ENCODE data around the gene PINLYP.

Gene PINLYP

GRCh38 chr19:43619262-43620060 is 43.9 kb downstream of the PINLYP start, which contains the start of gene ZNF428:
Gene ZNF428 (minus strand): TSS chr19:43619629. CDS start chr19:43614304, 5,325 bp downstream.
- Histone ChIP-seq H3K36me3 (ENCODE audit: control insufficient read depth, insufficient read depth, low read length) (no peaks in the 10 kb centered on the region), H3K9me3 (ENCODE audit: control insufficient read depth, low read length) (no peaks in the 10 kb centered on the region), H3K4me3 (ENCODE audit: low read length) (peak within 1 kb of the TSS; percentile 56), H3K9ac (ENCODE audit: low read length) (peak within 1 kb of the TSS; percentile 72), H3K27me3 (ENCODE audit: control insufficient read depth, insufficient read depth, low read length) (no peaks in the 10 kb centered on the region), H3K4me1 (ENCODE audit: control insufficient read depth, insufficient read depth, low read length) (peaks cover 13% of the 10 kb centered on the region)

- Histone ChIP-seq H3K27me3 (ENCODE audit: control insufficient read depth, insufficient read depth, low read length) (no peaks in the 10 kb centered on the region), H3K36me3 (ENCODE audit: control insufficient read depth, insufficient read depth, low read length) (no peaks in the 10 kb centered on the region), H3K9ac (ENCODE audit: low read length) (peak overlapping the region; percentile 72), H3K9me3 (ENCODE audit: control insufficient read depth, low read length) (no peaks in the 10 kb centered on the region), H3K4me1 (ENCODE audit: control insufficient read depth, insufficient read depth, low read length) (peaks cover 13% of the 10 kb centered on the region), H3K4me3 (ENCODE audit: low read length) (peak overlapping the region; percentile 56)
Measured at GRCh38 chr19:43620061-43621001, 44.7 kb downstream of the PINLYP start.

- no peaks in the 10 kb centered on the region for H3K9me3 ChIP-seq (ENCODE audit: control insufficient read depth, low read length)
- H3K27me3 ChIP-seq (ENCODE audit: control insufficient read depth, insufficient read depth, low read length): no peaks in the 10 kb centered on the region
- peaks cover 13% of the 10 kb centered on the region for H3K4me1 ChIP-seq (ENCODE audit: control insufficient read depth, insufficient read depth, low read length)
- no peaks in the 10 kb centered on the region for H3K36me3 ChIP-seq (ENCODE audit: control insufficient read depth, insufficient read depth, low read length)
- H3K9ac ChIP-seq (ENCODE audit: low read length): no peak overlapping the region
- no peak overlapping the region for H3K4me3 ChIP-seq (ENCODE audit: low read length)
Measured at GRCh38 chr19:43622070-43622469, 46.5 kb downstream of the PINLYP start.

GRCh38 chr19:43622956-43623355 is 47.4 kb downstream of the PINLYP start:
- H3K9me3 ChIP-seq (ENCODE audit: control insufficient read depth, low read length): no peaks in the 10 kb centered on the region
- H3K9ac ChIP-seq (ENCODE audit: low read length): no peak overlapping the region
- no peaks in the 10 kb centered on the region for H3K27me3 ChIP-seq (ENCODE audit: control insufficient read depth, insufficient read depth, low read length)
- H3K4me1 ChIP-seq (ENCODE audit: control insufficient read depth, insufficient read depth, low read length): peaks cover 13% of the 10 kb centered on the region
- no peak overlapping the region for H3K4me3 ChIP-seq (ENCODE audit: low read length)
- no peaks in the 10 kb centered on the region for H3K36me3 ChIP-seq (ENCODE audit: control insufficient read depth, insufficient read depth, low read length)

- no peaks in the 10 kb centered on the region for H3K27me3 ChIP-seq (ENCODE audit: control insufficient read depth, insufficient read depth, low read length)
- H3K9ac ChIP-seq (ENCODE audit: low read length): no peak overlapping the region
Measured at GRCh38 chr19:43623889-43624670, 48.5 kb downstream of the PINLYP start.

GRCh38 chr19:43624933-43625332 is 49.3 kb downstream of the PINLYP start:
- peaks cover 8% of the 10 kb centered on the region for H3K4me1 ChIP-seq (ENCODE audit: control insufficient read depth, insufficient read depth, low read length)
- H3K4me3 ChIP-seq (ENCODE audit: low read length): no peak overlapping the region
- no peaks in the 10 kb centered on the region for H3K36me3 ChIP-seq (ENCODE audit: control insufficient read depth, insufficient read depth, low read length)
- no peaks in the 10 kb centered on the region for H3K9me3 ChIP-seq (ENCODE audit: control insufficient read depth, low read length)
- H3K9ac ChIP-seq (ENCODE audit: low read length): no peak overlapping the region
- no peaks in the 10 kb centered on the region for H3K27me3 ChIP-seq (ENCODE audit: control insufficient read depth, insufficient read depth, low read length)

More at GRCh38 chr19:43623889-43624670, 48.5 kb downstream of the PINLYP start:
- Histone ChIP-seq H3K36me3 (ENCODE audit: control insufficient read depth, insufficient read depth, low read length) (no peaks in the 10 kb centered on the region), H3K9me3 (ENCODE audit: control insufficient read depth, low read length) (no peaks in the 10 kb centered on the region), H3K4me3 (ENCODE audit: low read length) (no peak overlapping the region), H3K4me1 (ENCODE audit: control insufficient read depth, insufficient read depth, low read length) (peaks cover 9% of the 10 kb centered on the region)

- no peaks in the 10 kb centered on the region for H3K36me3 ChIP-seq (ENCODE audit: control insufficient read depth, insufficient read depth, low read length)
- no peak overlapping the region for H3K4me3 ChIP-seq (ENCODE audit: low read length)
- H3K9me3 ChIP-seq (ENCODE audit: control insufficient read depth, low read length): no peaks in the 10 kb centered on the region
- no peaks in the 10 kb centered on the region for H3K4me1 ChIP-seq (ENCODE audit: control insufficient read depth, insufficient read depth, low read length)
- no peak overlapping the region for H3K9ac ChIP-seq (ENCODE audit: low read length)
- no peaks in the 10 kb centered on the region for H3K27me3 ChIP-seq (ENCODE audit: control insufficient read depth, insufficient read depth, low read length)
Measured at GRCh38 chr19:43625918-43626579, 50.4 kb downstream of the PINLYP start.

GRCh38 chr19:43626838-43627237 is 51.2 kb downstream of the PINLYP start:
- Histone ChIP-seq H3K4me1 (ENCODE audit: control insufficient read depth, insufficient read depth, low read length) (no peaks in the 10 kb centered on the region), H3K27me3 (ENCODE audit: control insufficient read depth, insufficient read depth, low read length) (no peaks in the 10 kb centered on the region), H3K4me3 (ENCODE audit: low read length) (no peak overlapping the region), H3K9me3 (ENCODE audit: control insufficient read depth, low read length) (no peaks in the 10 kb centered on the region), H3K9ac (ENCODE audit: low read length) (no peak overlapping the region), H3K36me3 (ENCODE audit: control insufficient read depth, insufficient read depth, low read length) (no peaks in the 10 kb centered on the region)

GRCh38 chr19:43628646-43629326 is 53.2 kb downstream of the PINLYP start:
- Histone ChIP-seq H3K9ac (ENCODE audit: low read length) (no peak overlapping the region), H3K9me3 (ENCODE audit: control insufficient read depth, low read length) (no peaks in the 10 kb centered on the region), H3K36me3 (ENCODE audit: control insufficient read depth, insufficient read depth, low read length) (no peaks in the 10 kb centered on the region), H3K4me3 (ENCODE audit: low read length) (no peak overlapping the region), H3K27me3 (ENCODE audit: control insufficient read depth, insufficient read depth, low read length) (peaks cover 3% of the 10 kb centered on the region), H3K4me1 (ENCODE audit: control insufficient read depth, insufficient read depth, low read length) (no peaks in the 10 kb centered on the region)

GRCh38 chr19:43631491-43631890 is 55.9 kb downstream of the PINLYP start:
- H3K36me3 ChIP-seq (ENCODE audit: control insufficient read depth, insufficient read depth, low read length): no peaks in the 10 kb centered on the region
- H3K9ac ChIP-seq (ENCODE audit: low read length): no peak overlapping the region
- no peaks in the 10 kb centered on the region for H3K4me1 ChIP-seq (ENCODE audit: control insufficient read depth, insufficient read depth, low read length)
- no peak overlapping the region for H3K4me3 ChIP-seq (ENCODE audit: low read length)
- no peaks in the 10 kb centered on the region for H3K9me3 ChIP-seq (ENCODE audit: control insufficient read depth, low read length)
- H3K27me3 ChIP-seq (ENCODE audit: control insufficient read depth, insufficient read depth, low read length): peaks cover 8% of the 10 kb centered on the region

All from mucosa of stomach (tissue), 1 donor.